WERI-Rb-1 (cell line): ENCODE measurements around the gene STYXL1.
A peak's percentile ranks its signal among the peaks of the same experiment; 100 is the strongest.

Source experiments
- DNase-seq: peaks from one replicate; pipeline ENCODE4 v3.0.0-alpha.2; 2020
- H3K27ac ChIP-seq: fragments of 250-450 bp; sonication (Bioruptor Pico); 2 replicates; pipeline ENCODE4 v1.5.1; 2020; ENCODE audit warnings: mild to moderate bottlenecking, moderate library complexity
- H3K27me3 ChIP-seq: fragments of 250-450 bp; sonication (Bioruptor Pico); 2 replicates; pipeline ENCODE4 v1.5.1; 2021; ENCODE audit warnings: mild to moderate bottlenecking, low read depth, moderate library complexity; ENCODE audit not compliant: insufficient read depth, severe bottlenecking
- H3K36me3 ChIP-seq: fragments of 250-450 bp; sonication (Bioruptor Pico); 2 replicates; pipeline ENCODE4 v1.5.1; 2020; ENCODE audit warnings: mild to moderate bottlenecking, moderate library complexity
- H3K4me3 ChIP-seq: 2 replicates; pipeline ENCODE4 v1.5.1; 2011; ENCODE audit warnings: low read depth, mild to moderate bottlenecking, control low read depth, low read length
- H3K9me3 ChIP-seq: fragments of 250-450 bp; sonication (Bioruptor Pico); 2 replicates; pipeline ENCODE4 v1.5.1; 2021; ENCODE audit warnings: mild to moderate bottlenecking, moderate library complexity; ENCODE audit not compliant: severe bottlenecking
- TF ChIP-seq, protein P1 (sequence below): IDR thresholded peaks from 2 replicates; pipeline ENCODE4 v1.5.1; 2011; ENCODE audit warnings: low read depth, mild to moderate bottlenecking, control low read depth, inconsistent platforms, low read length

STYXL1 gene

DNA sequence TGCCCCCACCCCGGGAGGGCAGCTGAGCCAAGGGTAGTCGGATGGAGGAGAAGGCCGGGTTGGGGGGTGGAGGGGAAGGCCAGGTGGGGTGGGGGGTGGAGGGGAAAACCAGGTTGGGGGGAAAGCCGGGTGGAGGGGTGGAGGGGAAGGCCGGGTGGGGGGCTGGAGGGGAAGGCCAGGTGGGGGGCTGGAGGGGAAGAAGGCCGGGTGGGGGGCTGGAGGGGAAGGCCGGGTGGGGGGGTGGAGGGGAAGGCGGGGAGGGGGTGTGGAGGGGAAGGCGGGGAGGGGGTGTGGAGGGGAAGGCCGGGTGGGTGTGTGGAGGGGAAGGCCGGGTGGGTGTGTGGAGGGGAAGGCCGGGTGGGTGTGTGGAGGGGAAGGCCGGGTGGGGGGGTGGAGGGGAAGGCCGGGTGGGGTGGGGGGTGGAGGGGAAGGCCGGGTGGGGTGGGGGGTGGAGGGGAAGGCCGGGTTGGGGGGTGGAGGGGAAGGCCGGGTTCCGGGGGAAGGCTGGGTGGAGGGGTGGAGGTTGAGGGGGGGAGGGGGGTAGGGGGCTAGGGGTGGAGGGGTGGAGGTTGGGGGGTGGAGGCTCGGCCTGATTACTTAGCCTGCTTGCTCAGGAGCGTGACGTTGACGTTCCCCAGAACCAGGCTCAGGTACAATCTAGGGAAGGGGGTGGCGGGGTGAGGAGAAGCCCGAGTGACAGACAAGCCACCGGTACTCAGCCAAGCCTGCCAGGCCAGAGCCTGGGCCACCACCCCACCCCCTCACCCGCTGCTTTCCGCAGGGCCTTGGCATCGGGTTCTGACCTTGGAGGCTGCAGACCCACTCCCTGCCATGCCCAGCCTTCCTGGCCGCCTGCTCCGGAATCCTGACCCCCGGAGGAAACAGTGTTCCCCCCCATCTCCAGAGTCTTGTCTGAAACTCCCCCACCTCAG, 59.0 kb downstream of the STYXL1 start:
- no peak overlapping the region for H3K4me3 ChIP-seq
- 0 out of 2 replicates have a peak overlapping the region, but pooled peaks have one; percentile 14 for H3K27ac ChIP-seq
- H3K36me3 ChIP-seq: peaks cover 33% of the 10 kb centered on the region
- no peaks in the 10 kb centered on the region for H3K9me3 ChIP-seq
- no peaks in the 10 kb centered on the region for H3K27me3 ChIP-seq
- TF ChIP-seq, protein P1, sequence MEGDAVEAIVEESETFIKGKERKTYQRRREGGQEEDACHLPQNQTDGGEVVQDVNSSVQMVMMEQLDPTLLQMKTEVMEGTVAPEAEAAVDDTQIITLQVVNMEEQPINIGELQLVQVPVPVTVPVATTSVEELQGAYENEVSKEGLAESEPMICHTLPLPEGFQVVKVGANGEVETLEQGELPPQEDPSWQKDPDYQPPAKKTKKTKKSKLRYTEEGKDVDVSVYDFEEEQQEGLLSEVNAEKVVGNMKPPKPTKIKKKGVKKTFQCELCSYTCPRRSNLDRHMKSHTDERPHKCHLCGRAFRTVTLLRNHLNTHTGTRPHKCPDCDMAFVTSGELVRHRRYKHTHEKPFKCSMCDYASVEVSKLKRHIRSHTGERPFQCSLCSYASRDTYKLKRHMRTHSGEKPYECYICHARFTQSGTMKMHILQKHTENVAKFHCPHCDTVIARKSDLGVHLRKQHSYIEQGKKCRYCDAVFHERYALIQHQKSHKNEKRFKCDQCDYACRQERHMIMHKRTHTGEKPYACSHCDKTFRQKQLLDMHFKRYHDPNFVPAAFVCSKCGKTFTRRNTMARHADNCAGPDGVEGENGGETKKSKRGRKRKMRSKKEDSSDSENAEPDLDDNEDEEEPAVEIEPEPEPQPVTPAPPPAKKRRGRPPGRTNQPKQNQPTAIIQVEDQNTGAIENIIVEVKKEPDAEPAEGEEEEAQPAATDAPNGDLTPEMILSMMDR: no peak
- DNase-seq: no peak

DNA sequence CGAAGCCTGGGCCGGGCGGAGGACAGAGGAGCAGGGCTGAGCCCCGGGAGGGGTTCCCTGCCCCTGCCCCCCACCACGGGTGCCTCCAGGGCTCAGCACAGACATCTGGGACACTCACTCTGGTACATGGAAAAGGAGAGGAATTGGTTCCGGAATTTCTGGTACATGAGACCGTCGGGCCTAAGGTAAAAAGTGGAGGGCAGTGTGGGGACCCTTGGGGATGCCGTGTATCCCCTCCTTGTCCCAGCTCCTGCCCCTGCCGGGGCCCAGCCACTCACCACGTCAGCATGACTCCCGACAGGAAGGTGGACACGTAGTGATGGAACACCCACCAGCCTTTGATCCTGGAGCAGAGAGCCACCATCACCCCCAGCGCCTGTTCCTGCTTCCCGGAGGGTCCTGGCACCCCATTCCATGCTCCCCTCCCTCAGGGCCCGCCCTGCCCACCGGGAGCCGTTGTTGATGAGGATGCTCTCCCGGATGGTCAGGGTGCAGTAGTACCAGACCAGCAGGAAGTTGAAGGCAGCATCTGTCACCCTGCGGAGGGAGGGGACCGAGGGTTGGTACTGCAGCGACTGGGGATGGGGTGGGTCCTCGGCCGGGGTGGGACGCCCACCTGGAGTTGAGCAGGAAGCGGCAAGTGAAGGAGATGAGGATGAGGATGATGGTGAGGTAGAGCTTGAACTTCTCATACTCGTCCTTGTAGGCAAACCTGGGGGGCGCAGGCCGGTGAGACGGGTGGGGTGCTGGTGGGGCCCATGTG, 59.8 kb downstream of the STYXL1 start:
- Histone ChIP-seq H3K27ac (no peak overlapping the region), H3K4me3 (no peak overlapping the region), H3K36me3 (peaks cover 37% of the 10 kb centered on the region), H3K27me3 (no peaks in the 10 kb centered on the region), H3K9me3 (no peaks in the 10 kb centered on the region)
- TF ChIP-seq, protein P1: no peak
- no peak for DNase-seq

DNA sequence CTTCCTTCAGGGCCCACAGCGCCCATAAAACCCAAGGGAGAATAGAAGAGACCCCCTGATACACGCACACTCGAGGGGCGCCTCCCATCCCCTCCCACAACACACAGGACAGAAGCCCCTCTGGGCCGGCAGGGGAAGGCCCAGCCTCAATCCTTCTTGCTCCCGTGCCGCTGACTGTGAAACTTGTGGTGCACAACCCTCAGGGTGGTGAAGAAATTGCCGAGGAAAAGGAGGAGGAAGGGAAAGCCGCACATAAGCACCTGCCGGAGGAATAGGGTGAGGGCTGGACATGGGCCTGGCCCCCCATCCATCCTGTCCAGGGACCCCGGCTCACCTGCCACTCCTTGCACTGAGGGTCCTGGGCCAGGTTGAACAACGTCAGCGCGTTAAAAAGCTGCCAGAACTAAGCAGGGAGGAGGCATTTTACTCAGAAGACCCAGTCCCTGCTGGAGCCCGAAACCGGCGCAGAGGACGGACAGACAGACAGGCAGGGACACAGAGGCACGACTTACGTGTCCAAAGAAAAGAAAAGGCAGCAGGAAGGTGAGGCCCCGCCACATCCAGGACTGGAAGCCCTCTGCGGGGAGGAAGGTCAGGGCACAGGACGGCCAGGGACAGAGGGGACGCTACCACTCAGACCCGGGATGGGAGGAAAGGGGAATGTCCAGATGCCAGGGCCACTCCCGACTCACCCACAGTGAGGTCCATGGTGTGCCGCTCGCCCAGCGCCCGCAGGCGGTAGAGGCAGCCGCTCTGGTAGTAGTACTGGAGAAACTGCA, 60.6 kb downstream of the STYXL1 start:
- Histone ChIP-seq H3K4me3 (no peak overlapping the region), H3K27ac (no peak overlapping the region), H3K9me3 (no peaks in the 10 kb centered on the region), H3K36me3 (peaks cover 37% of the 10 kb centered on the region), H3K27me3 (no peaks in the 10 kb centered on the region)
- no peak for DNase-seq
- TF ChIP-seq, protein P1: no peak

DNA sequence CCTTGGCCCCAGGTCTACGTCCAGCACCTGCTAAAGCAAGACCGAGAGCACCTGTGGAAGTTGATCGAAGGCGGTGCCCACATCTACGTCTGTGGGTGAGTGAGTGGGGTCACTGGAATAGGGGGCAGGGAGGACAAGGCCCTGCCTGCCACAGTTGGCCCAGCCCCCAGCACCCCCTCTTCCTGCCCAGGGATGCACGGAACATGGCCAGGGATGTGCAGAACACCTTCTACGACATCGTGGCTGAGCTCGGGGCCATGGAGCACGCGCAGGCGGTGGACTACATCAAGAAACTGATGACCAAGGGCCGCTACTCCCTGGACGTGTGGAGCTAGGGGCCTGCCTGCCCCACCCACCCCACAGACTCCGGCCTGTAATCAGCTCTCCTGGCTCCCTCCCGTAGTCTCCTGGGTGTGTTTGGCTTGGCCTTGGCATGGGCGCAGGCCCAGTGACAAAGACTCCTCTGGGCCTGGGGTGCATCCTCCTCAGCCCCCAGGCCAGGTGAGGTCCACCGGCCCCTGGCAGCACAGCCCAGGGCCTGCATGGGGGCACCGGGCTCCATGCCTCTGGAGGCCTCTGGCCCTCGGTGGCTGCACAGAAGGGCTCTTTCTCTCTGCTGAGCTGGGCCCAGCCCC, 61.5 kb downstream of the STYXL1 start:
- Histone ChIP-seq H3K36me3 (peaks cover 41% of the 10 kb centered on the region), H3K9me3 (no peaks in the 10 kb centered on the region), H3K27me3 (no peaks in the 10 kb centered on the region), H3K27ac (no peak overlapping the region), H3K4me3 (no peak overlapping the region)
- no peak for DNase-seq
- TF ChIP-seq, protein P1: no peak

DNA sequence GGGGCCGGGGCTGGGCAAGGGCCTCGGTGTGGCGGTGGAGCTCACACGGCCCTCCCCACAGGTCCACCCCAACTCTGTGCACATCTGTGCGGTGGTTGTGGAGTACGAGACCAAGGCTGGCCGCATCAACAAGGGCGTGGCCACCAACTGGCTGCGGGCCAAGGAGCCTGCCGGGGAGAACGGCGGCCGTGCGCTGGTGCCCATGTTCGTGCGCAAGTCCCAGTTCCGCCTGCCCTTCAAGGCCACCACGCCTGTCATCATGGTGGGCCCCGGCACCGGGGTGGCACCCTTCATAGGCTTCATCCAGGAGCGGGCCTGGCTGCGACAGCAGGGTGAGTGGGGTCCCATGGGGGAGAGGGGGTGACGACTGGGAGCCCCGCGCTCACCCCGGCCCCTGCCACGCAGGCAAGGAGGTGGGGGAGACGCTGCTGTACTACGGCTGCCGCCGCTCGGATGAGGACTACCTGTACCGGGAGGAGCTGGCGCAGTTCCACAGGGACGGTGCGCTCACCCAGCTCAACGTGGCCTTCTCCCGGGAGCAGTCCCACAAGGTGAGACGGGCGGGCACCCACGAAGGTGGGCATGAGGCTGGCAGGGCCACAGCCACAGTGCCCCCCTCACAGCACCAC, 62.2 kb downstream of the STYXL1 start:
- no peak overlapping the region for H3K27ac ChIP-seq
- no peaks in the 10 kb centered on the region for H3K9me3 ChIP-seq
- no peak overlapping the region for H3K4me3 ChIP-seq
- peaks cover 42% of the 10 kb centered on the region for H3K36me3 ChIP-seq
- H3K27me3 ChIP-seq: no peaks in the 10 kb centered on the region
- TF ChIP-seq, protein P1: no peak
- no peak for DNase-seq
